ENCODE data around the gene QSOX1.

- no peak for TF ChIP-seq CTCF (IDR thresholded peaks at IDR 0.05; ENCODE audit: insufficient read depth, low read depth, low read length)
- no peak for TF ChIP-seq EZH2 (IDR thresholded peaks at IDR 0.05; ENCODE audit: insufficient read depth, low read length)
These were observed 39.4 kb downstream of the QSOX1 start for GRCh38 chr1:180194048-180194425.

Data from astrocyte (in vitro differentiated cells and primary cell).